HG02852 (cell line): Measurements from ENCODE around the gene KRTAP22-1.

Experiments
- ATAC-seq: cut with Tn5 transposase; IDR thresholded peaks from one replicate; pipeline ENCODE4 v1.9.1; 2021; ENCODE audit warnings: mild to moderate bottlenecking, moderate library complexity; ENCODE audit not compliant: unreplicated experiment

KRTAP22-1 gene

GRCh38 chr21:30623362-30623761 is 22.5 kb downstream of the KRTAP22-1 start:
- ATAC-seq = no peak

- no peak for ATAC-seq
Observed at GRCh38 chr21:30625449-30626165, 24.7 kb downstream of the KRTAP22-1 start.

- ATAC-seq = no peak
Observed at GRCh38 chr21:30628109-30628508, 27.2 kb downstream of the KRTAP22-1 start.

- no peak for ATAC-seq
Observed at GRCh38 chr21:30629200-30629599, 28.3 kb downstream of the KRTAP22-1 start.

GRCh38 chr21:30634906-30635305 is 34.0 kb downstream of the KRTAP22-1 start, which contains the start of gene KRTAP20-2:
Gene KRTAP20-2 (plus strand): TSS chr21:30635206. CDS start chr21:30635264, 58 bp downstream.
- ATAC-seq = no peak

- ATAC-seq = no peak
Observed at GRCh38 chr21:30638686-30639085, 37.8 kb downstream of the KRTAP22-1 start.

- no peak for ATAC-seq
Observed at GRCh38 chr21:30642564-30642963, 41.7 kb downstream of the KRTAP22-1 start, which contains the start of gene KRTAP20-3. Gene KRTAP20-3 (plus strand): TSS chr21:30642864.

- no peak for ATAC-seq
Observed at GRCh38 chr21:30646904-30647414, 46.1 kb downstream of the KRTAP22-1 start.
